Measurements from ENCODE around the gene MYRF. TPM values are rescaled to one million over a fixed set of nuclear protein-coding genes. Genes with fewer than 3 reads are reported as not detected.

Gene MYRF
- total RNA-seq, 1 donor from 2014 or later = 0.27 TPM

DNA sequence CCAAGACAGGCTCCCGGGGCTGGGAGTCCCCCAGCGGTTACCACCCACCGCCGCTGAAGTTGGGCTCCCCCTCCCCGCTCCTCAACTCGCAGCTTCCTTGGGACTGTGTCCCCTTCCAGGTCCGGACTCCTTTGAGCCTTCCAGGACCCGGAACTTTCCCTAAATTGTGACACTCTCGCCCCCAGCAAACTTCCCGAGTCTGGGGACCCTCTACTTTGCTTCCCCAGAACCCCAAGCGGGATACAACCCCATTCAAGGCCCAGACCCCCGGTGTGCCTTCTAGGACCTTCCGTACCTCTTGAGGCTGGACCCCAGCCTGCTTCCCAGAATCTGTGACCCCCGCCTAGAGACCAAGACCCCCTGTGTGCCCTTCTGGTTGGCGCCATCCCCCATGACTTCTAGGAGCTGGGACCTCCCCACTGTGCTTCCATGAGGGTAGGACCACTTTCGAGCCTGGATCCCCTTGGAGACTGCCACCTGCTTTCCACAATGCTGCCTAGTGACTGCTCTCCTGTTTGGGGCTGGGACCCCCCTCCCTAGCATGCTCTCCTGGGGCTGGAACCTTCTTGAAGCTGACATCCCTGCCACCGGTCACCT lies 587 bp downstream of the MYRF start:
- no peak for DNase-seq (ENCODE audit: low spot score)
- intact Hi-C loops (cut with DNase I) = no loop called here

DNA sequence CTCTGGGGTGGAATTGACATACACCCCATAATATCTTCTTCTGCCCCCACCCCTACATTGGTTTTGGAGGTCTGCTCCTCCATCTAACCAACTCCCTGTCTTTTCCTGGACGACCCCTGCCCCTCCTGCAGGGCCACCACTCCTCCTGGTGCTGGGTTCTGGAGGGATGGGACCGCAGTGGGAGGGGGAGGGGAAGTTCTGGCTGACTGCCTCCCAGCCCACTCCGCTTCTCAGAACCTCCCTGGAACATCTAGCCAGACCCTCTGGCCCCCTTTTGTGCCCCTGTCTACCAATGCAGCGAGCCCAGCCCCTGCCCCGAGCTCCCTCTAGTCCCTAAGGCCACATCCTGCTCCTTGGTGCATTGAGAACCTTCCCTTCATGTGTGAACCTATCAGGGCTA lies 1.2 kb downstream of the MYRF start:
- no peak for DNase-seq (ENCODE audit: low spot score)
- intact Hi-C loops (cut with DNase I) = no loop called here

DNA sequence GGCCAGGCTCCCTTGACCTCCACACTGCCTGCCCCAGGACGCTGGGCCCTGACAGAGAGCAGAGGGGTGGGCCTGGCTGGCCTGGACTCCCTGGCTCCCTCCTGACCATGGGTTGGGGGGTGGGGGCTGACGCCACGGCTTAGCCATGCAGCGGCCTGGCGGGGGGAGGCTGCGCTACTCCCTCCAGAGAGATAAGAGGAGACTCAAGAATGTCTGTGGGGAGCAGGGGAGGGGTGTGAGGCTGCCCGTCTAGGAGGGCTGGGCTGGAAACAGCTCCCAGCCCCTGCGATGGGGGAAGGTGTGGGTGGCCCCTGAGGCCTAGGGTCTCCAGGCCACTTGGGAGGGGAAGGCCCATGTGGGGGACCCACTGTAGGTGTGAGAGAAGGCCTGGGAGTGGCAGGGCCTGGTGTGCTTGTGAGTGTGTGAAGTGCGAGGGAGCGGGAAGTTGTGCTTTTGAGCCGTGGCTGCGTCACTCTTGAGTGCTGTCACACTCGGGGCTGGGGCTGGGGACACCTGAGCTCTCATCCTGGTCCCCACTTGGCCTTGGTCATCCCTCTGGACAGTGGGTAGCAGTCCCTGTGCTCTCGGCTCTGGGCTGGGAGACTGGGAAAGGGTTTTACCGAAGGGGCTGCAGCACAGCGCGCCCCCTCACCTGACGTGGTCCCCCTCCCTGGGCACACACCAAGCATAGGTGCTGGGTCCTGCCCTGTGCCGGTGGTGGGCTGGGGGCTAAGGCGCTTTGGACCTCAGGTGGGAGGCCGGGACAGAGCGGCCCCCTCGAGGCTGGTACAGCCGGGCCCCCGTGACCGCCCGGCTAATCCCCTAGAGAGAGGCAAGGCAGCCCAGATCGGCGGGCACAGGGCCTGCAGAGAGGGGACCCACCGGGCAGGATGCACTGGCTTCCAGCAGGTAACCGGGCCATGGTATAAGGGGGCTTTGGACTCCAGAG lies 2.4 kb downstream of the MYRF start:
- DNase-seq (ENCODE audit: low spot score) = no peak
- intact Hi-C loops (cut with DNase I) = no loop called here

DNA sequence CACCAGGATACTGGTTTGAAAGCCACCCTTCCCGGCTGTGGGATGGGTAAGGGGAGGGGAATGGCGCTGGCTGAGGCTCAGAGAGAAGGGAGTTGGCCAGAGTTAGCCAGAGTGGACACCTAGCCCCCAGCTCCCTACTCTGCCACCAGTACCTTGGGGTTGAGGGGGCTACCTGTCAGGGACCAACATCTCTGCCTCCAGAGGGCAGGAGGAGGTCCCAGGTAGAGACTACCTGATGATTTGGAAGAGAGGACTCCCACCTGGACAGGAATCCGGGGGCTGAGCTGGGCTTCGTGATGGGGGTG lies 3.7 kb downstream of the MYRF start:
- intact Hi-C loops (cut with DNase I) = no loop called here

DNA sequence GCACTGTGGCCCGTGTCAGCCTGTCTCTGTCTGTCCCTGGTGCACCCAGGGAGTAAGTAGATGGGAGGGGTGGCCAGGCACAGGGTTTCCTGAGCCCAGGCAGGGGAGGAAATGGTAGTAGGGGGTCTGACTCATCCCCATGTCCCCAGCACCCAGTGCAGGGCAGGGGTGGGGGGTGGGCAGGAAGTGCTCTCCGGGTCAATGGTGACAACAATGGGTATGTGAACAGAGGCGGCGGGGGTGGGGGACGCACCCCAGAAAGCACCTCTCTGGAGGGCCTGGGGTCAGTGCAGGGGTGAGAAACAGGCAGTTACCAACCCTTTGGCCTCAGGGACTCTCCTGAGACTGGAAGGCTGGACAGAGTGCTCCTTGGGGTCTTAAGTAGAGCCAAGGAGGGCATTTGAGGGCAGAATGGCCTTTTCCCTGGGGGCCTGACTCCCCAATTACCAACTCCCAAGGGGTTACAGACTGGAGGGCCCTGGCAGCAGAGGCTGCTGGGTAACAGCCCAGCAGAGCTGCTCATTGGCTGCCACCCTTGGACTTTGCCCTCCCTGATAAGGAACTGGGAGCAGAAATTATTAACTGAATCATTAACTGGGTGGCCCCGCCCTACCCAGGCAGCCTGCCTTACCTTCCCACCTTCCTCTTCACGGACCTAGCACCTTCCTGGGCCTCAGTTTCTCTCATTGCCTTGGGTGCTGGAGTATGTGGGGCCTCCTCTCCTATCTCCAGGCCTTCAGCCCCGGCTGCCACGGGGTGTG lies 4.2 kb downstream of the MYRF start:
- DNase-seq (ENCODE audit: low spot score) = no peak
- intact Hi-C loops (cut with DNase I) = no loop called here

More for the DNA sequence above, 3.7 kb downstream of the MYRF start:
- DNase-seq (ENCODE audit: low spot score) = no peak

DNA sequence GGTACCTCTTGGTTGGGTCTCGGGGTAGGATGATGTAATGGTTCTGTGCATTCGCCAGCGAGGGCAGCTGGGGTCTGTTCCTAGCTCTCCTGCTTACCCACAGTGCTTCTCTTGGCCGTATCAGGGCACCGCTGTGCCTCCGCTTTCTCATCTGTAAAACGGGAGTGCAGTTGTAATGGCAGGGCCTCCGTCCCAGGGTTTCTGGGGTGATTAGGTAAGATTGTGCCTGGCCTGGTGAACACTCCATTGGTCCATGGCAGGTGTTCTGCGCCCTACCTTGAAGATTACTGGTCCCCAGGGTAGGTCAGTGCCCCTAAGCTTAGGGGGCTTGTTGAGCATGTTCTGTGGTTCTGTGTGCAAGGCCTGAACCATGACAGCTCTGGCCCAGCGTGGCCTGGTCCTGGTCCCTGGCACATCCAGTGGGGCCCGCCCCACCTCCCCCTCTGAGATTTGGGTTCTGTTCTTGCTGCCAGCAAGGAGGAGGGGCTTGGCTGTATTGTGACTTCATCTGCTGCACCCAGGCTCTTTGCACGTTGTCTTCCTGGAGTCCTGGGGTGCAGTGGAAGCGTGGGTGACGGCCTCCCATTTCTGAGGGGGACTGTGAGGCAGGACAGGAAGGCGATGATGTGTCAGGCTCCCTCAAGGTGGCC lies 4.9 kb downstream of the MYRF start:
- no peak for DNase-seq (ENCODE audit: low spot score)
- intact Hi-C loops (cut with DNase I) = no loop called here

DNA sequence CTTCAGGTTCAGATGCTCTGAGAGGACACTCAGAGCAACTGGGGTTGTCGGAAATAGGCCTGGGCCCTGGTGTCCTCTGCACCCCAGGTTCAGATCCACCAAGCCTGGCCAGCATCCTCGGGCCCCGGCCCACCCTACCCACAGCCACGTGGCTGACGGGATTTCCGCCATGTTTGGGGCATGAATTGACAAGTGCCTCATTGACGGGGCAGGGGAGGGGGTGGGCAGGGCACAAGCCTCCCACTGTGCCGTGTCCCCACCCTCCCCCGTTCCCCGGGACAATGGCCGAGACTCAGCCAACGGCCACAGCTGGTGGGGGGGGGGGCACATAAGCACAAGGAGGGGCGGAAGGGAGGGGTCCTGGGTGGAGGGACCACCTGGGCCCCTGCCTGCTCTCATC lies 8.5 kb downstream of the MYRF start:
- intact Hi-C loops (cut with DNase I) = no loop called here

DNA sequence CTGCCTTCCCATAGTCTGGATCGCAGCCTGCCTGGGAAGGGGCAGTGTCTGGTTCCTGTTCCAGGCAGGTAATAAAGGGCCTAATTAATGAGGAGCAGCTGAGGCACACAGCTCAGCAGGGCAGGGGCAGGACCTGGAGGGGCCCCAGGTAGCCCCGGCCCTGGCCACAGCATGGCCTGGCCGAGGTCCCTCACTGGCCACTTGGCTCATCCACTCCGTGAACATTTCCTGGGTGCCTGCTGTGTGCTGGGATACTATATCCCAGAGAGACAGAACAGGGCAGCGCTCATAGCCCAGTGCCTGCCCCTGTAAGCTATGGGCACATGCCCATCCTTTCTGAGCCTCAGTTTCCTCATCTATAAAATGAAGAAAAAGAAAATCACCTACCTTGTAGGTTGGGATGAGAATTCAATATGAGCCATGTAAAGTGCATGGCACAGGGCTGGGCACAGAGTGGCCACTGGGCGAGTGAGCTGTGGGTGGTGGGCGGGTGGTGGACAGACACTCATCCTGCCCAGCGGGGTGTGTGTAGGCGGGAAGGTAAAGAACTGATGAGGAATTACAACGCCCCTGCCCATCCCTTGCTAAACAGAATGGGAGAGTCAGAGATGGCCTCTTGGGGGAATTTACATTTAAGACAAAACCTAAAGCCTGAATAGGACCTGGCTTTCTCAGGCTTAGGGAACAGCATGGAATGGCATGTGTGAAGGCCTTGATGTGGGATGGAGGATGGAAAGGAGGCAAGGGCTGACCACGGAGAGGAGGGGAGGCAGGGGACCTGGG lies 9.2 kb downstream of the MYRF start:
- no peak for DNase-seq (ENCODE audit: low spot score)
- intact Hi-C loops (cut with DNase I) = no loop called here

More for the DNA sequence above, 8.5 kb downstream of the MYRF start:
- DNase-seq (ENCODE audit: low spot score) = no peak

DNA sequence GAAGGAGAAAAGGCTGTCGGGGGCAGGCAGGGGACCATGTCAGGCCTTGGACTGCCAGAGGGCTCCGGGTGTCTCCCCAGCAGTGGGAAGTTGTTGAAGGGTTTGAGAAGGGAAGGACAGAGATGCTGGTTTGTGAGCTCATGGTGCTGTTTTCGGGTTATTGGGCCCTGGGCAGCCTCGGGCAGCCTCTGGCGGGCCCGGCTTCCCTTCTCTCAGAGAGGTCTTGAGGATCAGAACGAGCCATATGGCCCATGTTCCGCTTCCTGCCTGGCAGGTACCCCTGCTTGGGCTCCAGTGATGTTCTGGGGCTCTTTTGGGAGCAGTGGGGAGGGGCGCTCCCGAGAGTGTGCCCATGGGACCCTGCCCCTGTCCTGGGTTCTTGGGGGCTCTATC lies 9.8 kb downstream of the MYRF start:
- intact Hi-C loops (cut with DNase I) = no loop called here
- no peak for DNase-seq (ENCODE audit: low spot score)

DNA sequence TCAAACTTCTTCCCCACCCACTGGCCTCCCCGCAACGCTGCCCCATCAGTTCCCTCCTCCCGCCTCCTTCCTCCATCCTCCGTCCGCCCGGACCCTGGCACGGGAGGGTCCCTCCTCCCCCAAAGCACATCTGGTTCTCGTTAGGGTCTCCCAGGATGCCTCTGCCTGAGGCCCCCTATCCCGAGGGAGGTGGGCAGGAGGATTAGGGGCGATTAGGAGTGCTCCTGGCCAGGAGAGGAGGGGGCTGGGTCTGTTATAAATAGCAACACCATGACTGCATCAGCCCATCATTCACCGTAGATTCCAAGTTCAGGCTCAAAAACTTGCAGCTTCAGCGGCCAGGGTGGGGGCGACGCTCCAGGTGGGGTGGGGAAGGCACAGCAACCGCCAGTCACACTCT lies 10.4 kb downstream of the MYRF start:
- intact Hi-C loops (cut with DNase I) = no loop called here
- no peak for DNase-seq (ENCODE audit: low spot score)

DNA sequence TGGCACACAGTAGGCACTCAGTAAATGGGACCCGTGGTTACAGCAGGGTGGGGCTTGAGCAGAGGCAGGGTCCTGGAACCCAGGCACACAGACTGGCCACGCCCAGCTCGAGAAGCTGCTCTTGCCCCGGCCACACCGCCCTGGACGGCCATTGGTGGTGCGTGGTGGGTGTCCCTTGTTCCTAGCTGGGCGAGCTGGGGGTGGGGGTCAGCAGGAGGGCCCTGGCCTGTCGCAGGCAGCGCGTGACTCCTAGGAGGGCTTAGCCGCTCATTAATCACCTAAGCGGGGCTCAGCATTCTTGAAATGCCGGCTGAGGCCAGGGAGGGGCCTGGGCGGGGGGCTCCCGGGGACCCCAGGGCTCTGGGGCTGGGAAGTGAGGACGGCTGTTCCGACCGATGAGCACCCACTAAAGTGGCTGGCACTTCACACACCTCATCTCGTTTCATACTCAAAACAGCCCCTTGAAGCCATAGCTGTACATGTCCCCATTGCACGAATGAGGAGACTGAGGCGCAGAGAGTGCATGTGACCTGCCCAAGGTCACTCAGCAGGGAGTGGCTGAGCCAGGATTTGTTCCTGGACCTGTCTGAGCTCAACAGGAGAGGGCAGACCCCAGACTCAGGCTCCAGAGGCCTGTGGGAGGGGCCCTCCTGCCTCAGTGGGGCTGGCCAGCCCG lies 11.6 kb downstream of the MYRF start:
- DNase-seq (ENCODE audit: low spot score) = no peak
- intact Hi-C loops (cut with DNase I) = no loop called here

DNA sequence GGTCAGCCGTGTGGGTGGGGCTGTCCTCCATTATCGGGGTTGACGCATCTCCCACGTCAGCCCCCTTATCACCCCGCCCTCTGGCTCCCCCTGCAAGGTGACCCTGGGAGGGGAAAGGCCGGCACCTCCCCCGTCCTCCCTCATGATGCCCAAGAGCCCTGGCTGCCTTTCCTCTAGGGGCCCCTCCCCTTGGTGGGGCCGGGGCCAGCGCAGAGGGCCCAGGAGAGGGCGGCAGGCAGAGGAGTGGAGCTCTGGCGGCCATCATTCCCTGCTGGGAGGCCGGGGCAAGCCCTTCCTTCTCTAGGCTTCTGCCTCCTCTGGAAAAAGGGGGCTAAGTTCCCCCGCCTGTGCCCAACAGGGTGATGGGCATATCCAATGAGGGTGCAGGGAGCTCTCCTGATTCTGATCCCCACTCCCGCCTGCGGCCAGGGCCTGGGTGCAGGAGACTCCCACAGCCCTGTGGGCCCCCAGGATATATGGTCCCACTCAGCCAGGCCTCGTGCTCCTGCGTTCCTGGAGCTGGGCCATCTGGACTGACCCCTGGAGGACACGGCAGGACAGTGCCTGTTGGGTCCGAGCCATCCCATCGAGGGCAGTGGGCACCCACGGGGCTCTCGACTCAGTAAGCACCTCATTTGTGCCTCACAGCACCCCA lies 12.3 kb downstream of the MYRF start:
- DNase-seq (ENCODE audit: low spot score) = no peak
- intact Hi-C loops (cut with DNase I) = no loop called here

DNA sequence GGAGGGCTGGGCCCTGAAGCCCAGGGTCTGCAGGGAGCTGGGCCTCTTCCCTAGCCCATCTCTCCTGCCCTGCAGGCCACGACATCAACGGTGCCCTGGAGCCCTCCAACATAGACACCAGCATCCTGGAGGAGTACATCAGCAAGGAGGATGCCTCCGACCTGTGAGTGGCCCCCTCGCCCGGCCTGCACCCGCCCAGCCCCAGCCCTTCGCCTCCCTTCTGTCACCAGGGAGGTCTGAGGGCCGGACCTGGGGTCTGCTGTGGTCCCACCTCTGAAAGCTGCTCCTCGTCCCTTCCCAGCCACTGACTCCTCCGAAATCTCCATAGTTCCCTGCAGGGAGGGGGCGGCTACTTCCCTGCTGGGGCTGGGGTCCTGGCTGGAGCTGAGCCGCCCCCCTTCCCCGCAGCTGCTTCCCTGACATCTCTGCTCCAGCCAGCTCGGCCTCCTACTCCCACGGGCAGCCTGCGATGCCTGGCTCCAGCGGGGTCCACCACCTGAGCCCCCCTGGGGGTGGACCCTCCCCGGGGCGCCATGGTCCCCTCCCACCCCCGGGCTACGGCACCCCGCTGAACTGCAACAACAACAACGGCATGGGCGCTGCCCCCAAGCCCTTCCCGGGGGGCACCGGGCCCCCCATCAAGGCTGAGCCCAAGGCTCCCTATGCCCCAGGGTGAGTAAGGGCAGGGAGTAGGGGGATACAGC lies 13.3 kb downstream of the MYRF start:
- intact Hi-C loops (cut with DNase I) = no loop called here
- DNase-seq (ENCODE audit: low spot score) = no peak

DNA sequence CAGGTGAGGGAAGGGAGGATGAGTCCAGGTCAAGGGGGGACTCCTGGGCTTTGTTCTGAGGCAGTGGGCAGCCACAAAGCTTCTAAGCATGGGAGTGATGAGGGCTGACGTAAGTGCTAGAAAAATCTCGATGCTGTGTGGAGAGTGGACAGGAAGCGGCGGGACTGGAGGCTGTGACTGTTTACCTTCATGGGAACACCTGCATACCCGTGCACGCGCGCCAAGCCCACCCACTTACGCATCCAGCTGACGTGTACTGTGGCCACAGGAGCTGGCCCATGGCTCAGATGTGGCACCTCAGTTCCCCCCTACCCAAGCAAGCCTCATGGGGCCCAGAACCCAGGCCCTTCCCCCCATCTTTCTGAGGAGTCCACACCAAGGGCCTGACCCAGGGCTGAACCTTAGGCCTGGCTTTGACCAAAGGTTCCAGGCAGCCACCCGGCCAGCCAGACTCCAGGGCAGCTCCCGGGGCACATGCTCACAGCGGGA lies 14.0 kb downstream of the MYRF start:
- DNase-seq (ENCODE audit: low spot score) = no peak
- intact Hi-C loops (cut with DNase I) = no loop called here

DNA sequence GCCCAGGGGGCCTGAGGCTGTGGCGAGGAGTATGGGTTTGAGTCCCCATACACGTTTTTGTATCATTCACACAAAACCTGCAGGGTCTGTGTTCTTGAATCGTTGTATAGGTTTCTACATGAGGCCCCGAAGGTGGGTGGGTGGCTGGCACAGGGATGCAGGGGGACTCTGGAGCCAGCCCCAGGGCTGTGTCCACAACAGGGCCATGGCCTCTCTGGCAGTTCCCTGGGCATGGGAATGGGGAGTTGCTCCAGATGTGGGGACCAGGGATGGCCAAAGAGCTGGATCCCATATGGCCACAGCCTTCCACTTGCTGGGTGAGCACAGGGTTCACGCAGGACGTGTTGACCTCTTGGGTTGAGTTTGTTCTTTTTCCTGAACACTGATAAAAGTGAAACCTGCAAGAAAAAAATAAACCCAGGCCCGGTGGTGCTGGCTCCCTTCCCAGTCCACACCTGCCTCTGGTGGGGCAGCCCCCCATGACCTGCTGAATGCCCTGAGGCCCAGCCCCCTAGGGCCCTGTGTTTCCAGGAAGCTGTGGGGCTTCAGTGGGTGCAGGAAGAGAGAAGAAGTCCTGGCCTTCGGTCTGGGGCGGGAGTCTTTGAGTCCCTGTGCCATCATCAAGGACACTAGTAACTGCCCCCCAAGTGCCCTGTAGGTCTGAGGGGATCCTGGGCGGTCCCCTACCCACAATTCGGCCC lies 16.1 kb downstream of the MYRF start:
- no peak for DNase-seq (ENCODE audit: low spot score)
- intact Hi-C loops (cut with DNase I) = no loop called here

DNA sequence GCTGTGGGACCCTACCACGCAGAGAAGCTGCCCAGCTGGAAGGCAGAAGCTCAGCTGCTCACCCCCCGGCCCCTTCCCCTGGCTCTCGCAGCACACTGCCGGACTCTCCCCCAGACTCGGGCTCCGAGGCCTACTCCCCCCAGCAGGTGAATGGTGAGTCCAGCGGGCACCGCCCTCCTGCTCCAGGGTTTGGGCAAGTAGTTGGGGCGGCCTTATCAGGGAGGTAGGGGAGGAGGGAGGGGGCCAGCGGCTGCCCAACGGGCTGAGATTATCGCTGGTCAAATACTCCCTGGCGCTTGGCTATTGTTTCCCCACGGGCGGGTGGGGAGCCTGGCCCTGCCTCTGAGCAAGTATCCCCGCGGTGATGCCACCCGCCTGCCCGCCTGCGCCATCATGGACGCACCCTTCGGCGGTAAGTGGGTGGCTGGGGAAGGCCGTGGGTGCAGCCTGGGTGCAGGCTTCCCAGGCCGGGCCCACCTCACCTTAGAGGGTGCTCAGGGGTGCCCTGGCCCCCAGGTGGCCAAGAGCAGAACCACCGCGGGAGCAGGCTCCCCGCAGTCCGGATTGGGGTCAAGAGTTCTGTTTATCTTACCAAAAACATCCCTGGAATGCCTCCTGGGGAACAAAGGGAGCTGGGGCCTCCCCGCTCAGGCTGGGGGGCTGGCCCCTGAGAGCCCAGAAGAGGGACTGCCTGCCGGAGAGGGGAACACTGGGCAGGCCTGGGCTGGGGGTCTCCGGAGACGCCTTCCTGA lies 16.9 kb downstream of the MYRF start:
- intact Hi-C loops (cut with DNase I) = no loop called here

More for the DNA sequence above, 16.9 kb downstream of the MYRF start:
- no peak for DNase-seq (ENCODE audit: low spot score)
